H1 (cell line): ENCODE data around the gene KLHL29. TPM values are rescaled to one million over a fixed set of nuclear protein-coding genes. Genes with fewer than 3 reads are reported as not detected.

ENCODE experiments used
- CTCF ChIA-PET: fragments of 300-600 bp; sonication (Branson Sonifier 250); formaldehyde crosslinking; loops from one replicate; lab custom pipeline; 2021; ENCODE audit not compliant: partially characterized antibody; lab: Charles Lee
- POLR2A ChIA-PET: fragments of 300-600 bp; sonication (Branson Sonifier 250); formaldehyde crosslinking; loops from one replicate; lab custom pipeline; 2021; ENCODE audit warnings: inconsistent platforms; ENCODE audit not compliant: partially characterized antibody; lab: Charles Lee
- DNase-seq, 2 experiments: peaks; one replicate each; pipeline versions ENCODE4 v3.0.0 to v3.0.0-alpha.2; 2010 to 2022; ENCODE audit warnings: low spot score in 2 of 2, low read depth in 1 of 2, mixed read lengths in 1 of 2
- FAIRE-seq: peaks from 2 replicates; lab custom pipeline; 2011; peaks lifted over from hg19 to GRCh38; lab: Jason Lieb, UNC
- H2AFZ ChIP-seq: 2 replicates; pipeline ENCODE4 v1.8.1; 2012; ENCODE audit warnings: low read length, inconsistent platforms
- H2AK5ac ChIP-seq: 2 replicates; pipeline ENCODE4 v1.6.1; 2013; ENCODE audit warnings: low read depth, low read length
- H2BK120ac ChIP-seq: replicated peaks from 2 replicates; pipeline ENCODE3; 2013; ENCODE audit warnings: low read depth, low read length, inconsistent platforms
- H2BK12ac ChIP-seq: 2 replicates; pipeline ENCODE4 v1.6.1; 2013; ENCODE audit warnings: low read depth, low read length
- H2BK15ac ChIP-seq: 2 replicates; pipeline ENCODE4 v1.6.1; 2013; ENCODE audit warnings: low read length
- H2BK20ac ChIP-seq: 2 replicates; pipeline ENCODE4 v1.6.1; 2013; ENCODE audit warnings: low read length
- H2BK5ac ChIP-seq: 2 replicates; pipeline ENCODE4 v1.6.1; 2013; ENCODE audit warnings: low read depth, low read length
- H3K14ac ChIP-seq: 2 replicates; pipeline ENCODE4 v1.6.1; 2013; ENCODE audit warnings: inconsistent platforms; ENCODE audit not compliant: insufficient read length
- H3K18ac ChIP-seq: 2 replicates; pipeline ENCODE4 v1.6.1; 2013; ENCODE audit warnings: low read length; ENCODE audit errors: extremely low read depth
- H3K23ac ChIP-seq: 2 replicates; pipeline ENCODE4 v1.6.1; 2013; ENCODE audit warnings: inconsistent platforms; ENCODE audit not compliant: insufficient read length
- H3K23me2 ChIP-seq: 2 replicates; pipeline ENCODE4 v1.6.1; 2013; ENCODE audit warnings: low read depth, low read length
- H3K27ac ChIP-seq: 2 replicates; pipeline ENCODE4 v1.6.1; 2011; ENCODE audit warnings: low read depth, low read length, inconsistent platforms
- H3K27me3 ChIP-seq, 4 experiments: replicated peaks in 1 of 4; 1 replicate in 1 of 4; 2 replicates in 3 of 4; pipeline versions ENCODE4 v1.6.1 to v1.8.1; 2011 to 2013; ENCODE audit warnings: low read length in 3 of 4, mild to moderate bottlenecking in 3 of 4, inconsistent platforms in 2 of 4, mixed read lengths in 2 of 4, moderate library complexity in 1 of 4; ENCODE audit not compliant: control insufficient read depth in 3 of 4, insufficient read depth in 3 of 4; ENCODE audit errors: extremely low read depth in 1 of 4
- H3K36me3 ChIP-seq, 4 experiments: 2 replicates each; pipeline versions ENCODE4 v1.6.1 to v1.8.1; 2011 to 2013; ENCODE audit warnings: mild to moderate bottlenecking in 4 of 4, low read length in 3 of 4, moderate library complexity in 2 of 4, control low read depth in 1 of 4, inconsistent platforms in 1 of 4; ENCODE audit not compliant: insufficient read depth in 4 of 4, control insufficient read depth in 2 of 4
- H3K4ac ChIP-seq: replicated peaks from 2 replicates; pipeline ENCODE3; 2013; ENCODE audit warnings: low read length, low read depth, mixed read lengths, inconsistent platforms; ENCODE audit not compliant: insufficient read length
- H3K4me1 ChIP-seq, 4 experiments: replicated peaks in 1 of 4; 1 replicate in 1 of 4; 2 replicates in 3 of 4; pipeline versions ENCODE4 v1.6.1 to v1.8.1; 2011 to 2013; ENCODE audit warnings: low read length in 3 of 4, inconsistent platforms in 2 of 4, mixed read lengths in 1 of 4; ENCODE audit not compliant: insufficient read depth in 4 of 4, control insufficient read depth in 3 of 4
- H3K4me2 ChIP-seq, 2 experiments: 2 replicates each; pipeline versions ENCODE4 v1.6.1 to v1.8.1; 2011 to 2013; ENCODE audit warnings: low read depth in 2 of 2, low read length in 2 of 2, control low read depth in 1 of 2, inconsistent platforms in 1 of 2, mild to moderate bottlenecking in 1 of 2; ENCODE audit not compliant: insufficient read depth in 1 of 2
- H3K4me3 ChIP-seq, 4 experiments: fragments of 200-600, 300-600 bp in 1 of 4; sonication (generic), shearing (Covaris generic), sonication (Bioruptor Twin) in 1 of 4; 2 replicates each; pipeline versions ENCODE4 v1.5.1 to v1.8.1; 2011 to 2016; ENCODE audit warnings: low read length in 4 of 4, low read depth in 3 of 4, control low read depth in 2 of 4, inconsistent platforms in 2 of 4, mild to moderate bottlenecking in 2 of 4, mixed read lengths in 1 of 4, moderate library complexity in 1 of 4; ENCODE audit not compliant: insufficient read depth in 2 of 4; ENCODE audit errors: extremely low read depth in 1 of 4
- H3K56ac ChIP-seq: replicated peaks from 2 replicates; pipeline ENCODE3; 2013; ENCODE audit warnings: low read depth, mild to moderate bottlenecking, mixed read lengths, low read length, inconsistent platforms; ENCODE audit not compliant: insufficient read length
- H3K79me1 ChIP-seq: 2 replicates; pipeline ENCODE4 v1.6.1; 2013; ENCODE audit warnings: low read depth, low read length, control low read depth
- H3K79me2 ChIP-seq, 2 experiments: 2 replicates each; pipeline versions ENCODE4 v1.6.1 to v1.8.1; 2012 to 2013; ENCODE audit warnings: low read length in 2 of 2, mild to moderate bottlenecking in 2 of 2, inconsistent platforms in 1 of 2; ENCODE audit not compliant: insufficient read depth in 2 of 2, control insufficient read depth in 1 of 2
- H3K9ac ChIP-seq, 4 experiments: replicated peaks in 1 of 4; 1 replicate in 1 of 4; 2 replicates in 3 of 4; pipeline versions ENCODE4 v1.6.1 to v1.8.1; 2011 to 2013; ENCODE audit warnings: low read depth in 3 of 4, low read length in 3 of 4, control low read depth in 2 of 4, mild to moderate bottlenecking in 2 of 4, moderate library complexity in 2 of 4, inconsistent platforms in 1 of 4; ENCODE audit errors: extremely low read depth in 1 of 4
- H3K9me3 ChIP-seq, 2 experiments: 2 replicates each; pipeline versions ENCODE4 v1.6.1 to v1.8.1; 2012 to 2013; ENCODE audit warnings: mild to moderate bottlenecking in 2 of 2, moderate library complexity in 2 of 2, control low read depth in 1 of 2, inconsistent platforms in 1 of 2, low read depth in 1 of 2, low read length in 1 of 2, mixed read lengths in 1 of 2; ENCODE audit not compliant: insufficient read depth in 2 of 2
- H4K20me1 ChIP-seq, 2 experiments: replicated peaks in 1 of 2; 2 replicates each; pipeline versions ENCODE3 to v1.8.1; 2011 to 2013; ENCODE audit warnings: inconsistent platforms in 2 of 2, low read length in 2 of 2, mild to moderate bottlenecking in 1 of 2; ENCODE audit not compliant: insufficient read depth in 2 of 2, control insufficient read depth in 1 of 2
- H4K5ac ChIP-seq: 2 replicates; pipeline ENCODE4 v1.6.1; 2013; ENCODE audit warnings: low read length, low read depth, mixed read lengths, inconsistent platforms; ENCODE audit not compliant: insufficient read length
- H4K8ac ChIP-seq: 2 replicates; pipeline ENCODE4 v1.8.0; 2013; ENCODE audit warnings: mild to moderate bottlenecking, moderate library complexity, low read length, inconsistent platforms; ENCODE audit not compliant: insufficient read depth; ENCODE audit errors: extremely low read depth
- H4K91ac ChIP-seq: replicated peaks from 2 replicates; pipeline ENCODE3; 2013; ENCODE audit warnings: low read length, mixed read lengths, inconsistent platforms; ENCODE audit not compliant: insufficient read length
- WGBS, 2 experiments: shearing (Covaris generic) in 1 of 2; methylation state at CpG; one replicate each; pipeline versions ENCODE4 v1.1.6 to v1.1.7; 2013 to 2015; ENCODE audit warnings: low lambda C conversion rate in 2 of 2, mixed read lengths in 2 of 2, inconsistent platforms in 1 of 2, low coverage in 1 of 2, missing lambda C conversion rate in 1 of 2; ENCODE audit not compliant: insufficient replicate concordance in 2 of 2, insufficient coverage in 1 of 2, insufficient read length in 1 of 2; ENCODE audit errors: extremely low coverage in 1 of 2, missing lambda C conversion rate in 1 of 2; 5-methylcytosine and 5-hydroxymethylcytosine counted together
- polyA plus RNA-seq, 7 experiments: library from polyadenylated mRNA; depleted of rRNA in 3 of 7; stranded (reverse) in 5 of 7; unstranded in 2 of 7; fragments of >200 nt in 5 of 7; fragments of 200-250 nt in 2 of 7; gene quantifications; 1 replicate in 5 of 7; 2 replicates in 1 of 7; 4 replicates in 1 of 7; pipeline versions ENCODE4 v1.2.1 to v1.2.3, GENCODE V29; 2011 to 2013; ENCODE audit warnings: missing spikeins in 2 of 7, mixed read lengths in 2 of 7
- total RNA-seq: library from RNA; stranded (reverse); fragmentation: NEBNext Ultra II Directional; extraction: Animal tissue kit (Norgen Biotek cat#: 25700); gene quantifications from 2 replicates; pipeline ENCODE4 v1.2.1, GENCODE V29; 2021

KLHL29 gene
- total and polyA plus RNA-seq, 2 of the 8 experiments (the other 6 are each of a cell fraction or from before 2014, with no cell fraction given) = 1.1 to 4.7 TPM

DNA sequence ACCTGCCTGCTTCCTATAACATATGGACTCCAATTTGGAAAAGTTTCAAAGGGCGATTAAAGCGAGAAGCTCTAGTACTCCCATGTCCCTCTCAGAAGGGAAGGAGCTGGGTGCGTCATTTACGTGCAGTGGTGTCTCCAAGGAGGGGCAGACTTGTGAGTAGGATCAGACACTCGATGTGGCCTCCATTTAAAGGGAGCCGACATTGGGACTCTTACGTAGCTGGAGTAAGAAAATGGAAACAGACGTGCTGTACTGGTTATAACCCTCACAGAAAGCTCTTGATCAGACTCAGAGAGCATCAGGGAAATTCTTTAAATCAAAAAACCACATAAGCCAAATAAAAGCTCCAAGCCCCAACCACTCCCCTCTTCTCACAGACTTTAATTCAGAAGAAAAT is 198.5 kb downstream of the KLHL29 start:
- H3K36me3 ChIP-seq = no peaks in the 10 kb centered on the region
- 94% methylated on average over 8 of the region's 8 CpGs; no CpG with 5 or more reads in 1 of the 2 experiments for WGBS, 2 experiments
- CTCF ChIA-PET = interaction anchor here (0.8 to 2.2 kb wide), 7 partner anchors 10 to 230 kb away, joined by 3 to 6 read pairs (median 4); no protein-coding TSS in a partner anchor

More for the DNA sequence above, 198.5 kb downstream of the KLHL29 start:
- no peak overlapping the region for H4K8ac ChIP-seq
- no peaks in the 10 kb centered on the region for H4K20me1 ChIP-seq
- H3K4me1 ChIP-seq = peaks cover 0 to 3% (median 0%) of the 10 kb centered on the region in 4 experiments; a peak in 1 of 7 replicates
- no peaks in the 10 kb centered on the region for H3K79me1 ChIP-seq
- FAIRE-seq (no peak), DNase-seq (no peak)
- no peak overlapping the region for H3K18ac ChIP-seq
- no peak overlapping the region for H3K4ac ChIP-seq
- no peak overlapping the region for H4K91ac ChIP-seq
- H3K9me3 ChIP-seq = no peaks in the 10 kb centered on the region
- no peak overlapping the region for H4K5ac ChIP-seq
- no peak overlapping the region for H2AFZ ChIP-seq
- no peak overlapping the region for H3K27ac ChIP-seq
- H2BK5ac ChIP-seq = no peak overlapping the region
- no peaks in the 10 kb centered on the region for H3K23me2 ChIP-seq
- no peak overlapping the region for H3K4me3 ChIP-seq
- H2BK15ac ChIP-seq = no peak overlapping the region
- no peaks in the 10 kb centered on the region for H3K27me3 ChIP-seq
- no peak overlapping the region for H3K23ac ChIP-seq
- H2BK12ac ChIP-seq = no peak overlapping the region
- no peak overlapping the region for H3K9ac ChIP-seq
- no peak overlapping the region for H3K4me2 ChIP-seq
- H2AK5ac ChIP-seq = no peak overlapping the region
- H2BK120ac ChIP-seq = no peak overlapping the region
- H3K56ac ChIP-seq = no peak overlapping the region
- no peak overlapping the region for H2BK20ac ChIP-seq
- POLR2A ChIA-PET = interaction anchor here (0.9 kb wide), 1 partner anchor 13 kb away, joined by 3 read pairs; no protein-coding TSS in a partner anchor
- H3K14ac ChIP-seq = no peak overlapping the region
- H3K79me2 ChIP-seq = no peaks in the 10 kb centered on the region
